A549 (cell line): Measurements from ENCODE around the gene SLC39A13. TPM values are rescaled to one million over a fixed set of nuclear protein-coding genes. Genes with fewer than 3 reads are reported as not detected.

Experiments used
- ATAC-seq, 2 experiments: fragments of 200-7000 bp in 1 of 2; fragments of >200 bp in 1 of 2; cut with Nextera tagmentation in 1 of 2; cut with Tn5 transposase in 1 of 2; 3 replicates each; pipeline versions ENCODE4 v1.8.0 to v1.9.1; 2018 to 2020; ENCODE audit warnings: mild to moderate bottlenecking in 1 of 2, moderate library complexity in 1 of 2
- CTCF ChIA-PET: fragments of 300-600 bp; sonication (Branson Sonifier 250); formaldehyde crosslinking; extraction: SDS; loops from one replicate; lab custom pipeline; 2021; ENCODE audit warnings: antibody characterized with exemption, inconsistent platforms; lab: Yijun Ruan, JAX
- POLR2A ChIA-PET: fragments of 350-600 bp; formaldehyde crosslinking; extraction: SDS; loops from one replicate; lab custom pipeline; 2021; ENCODE audit warnings: antibody characterized with exemption, inconsistent platforms; lab: Yijun Ruan, JAX
- DNase-seq, 2 experiments: peaks; one replicate each; pipeline versions ENCODE4 v3.0.0 to v3.0.0-alpha.2; 2011 to 2016; ENCODE audit warnings: low read depth in 1 of 2, low spot score in 1 of 2
- FAIRE-seq: peaks from 2 replicates; lab custom pipeline; 2011; peaks lifted over from hg19 to GRCh38; lab: Jason Lieb, UNC
- H3K27ac ChIP-seq, 2 experiments: fragments of >200 bp; sonication (Bioruptor Twin); formaldehyde crosslinking; 3 replicates each; pipeline ENCODE4 v1.5.1; 2016 to 2017
- H3K4me1 ChIP-seq: fragments of >200 bp; sonication (Bioruptor Twin); formaldehyde crosslinking; 3 replicates; pipeline ENCODE4 v1.6.1; 2016
- H3K4me2 ChIP-seq: fragments of >200 bp; sonication (Bioruptor Twin); formaldehyde crosslinking; 3 replicates; pipeline ENCODE4 v1.6.1; 2016
- H3K4me3 ChIP-seq: fragments of >200 bp; sonication (Bioruptor Twin); formaldehyde crosslinking; 3 replicates; pipeline ENCODE4 v1.5.1; 2016
- H3K9me3 ChIP-seq: fragments of >200 bp; sonication (Bioruptor Twin); formaldehyde crosslinking; 3 replicates; pipeline ENCODE4 v1.6.1; 2016
- CBX2 ChIP-seq: fragments of 200-600 bp; sonication (generic); IDR thresholded peaks from 2 replicates; pipeline ENCODE4 v1.6.1; 2016; ENCODE audit warnings: low read depth, mild to moderate bottlenecking, borderline replicate concordance
- EP300 ChIP-seq, 2 experiments: fragments of >200 bp; sonication (Bioruptor Twin); formaldehyde crosslinking; IDR thresholded peaks; 2 replicates in 1 of 2; 3 replicates in 1 of 2; pipeline ENCODE4 v1.6.1; 2016 to 2017
- FOXS1 ChIP-seq: fragments of 250-450 bp; sonication (Bioruptor Pico); IDR thresholded peaks from 2 replicates; pipeline ENCODE4 v1.5.0; 2020; ENCODE audit warnings: mild to moderate bottlenecking, moderate library complexity
- HDAC2 ChIP-seq: fragments of 200-600 bp; sonication (generic); IDR thresholded peaks from 2 replicates; pipeline ENCODE4 v1.6.1; 2016
- HEYL ChIP-seq: fragments of 250-450 bp; sonication (Bioruptor Pico); IDR thresholded peaks from 2 replicates; pipeline ENCODE4 v1.8.0; 2021; ENCODE audit warnings: mild to moderate bottlenecking, moderate library complexity
- HOXA7 ChIP-seq: fragments of 250-450 bp; sonication (Bioruptor Pico); IDR thresholded peaks from 2 replicates; pipeline ENCODE4 v1.5.0; 2020; ENCODE audit warnings: mild to moderate bottlenecking, moderate library complexity
- HOXB13 ChIP-seq: fragments of 250-450 bp; sonication (Bioruptor Pico); IDR thresholded peaks from 2 replicates; pipeline ENCODE4 v1.5.0; 2020; ENCODE audit warnings: low read depth, mild to moderate bottlenecking, moderate library complexity
- JUN ChIP-seq, 2 experiments: fragments of >200 bp; sonication (Bioruptor Twin); formaldehyde crosslinking; IDR thresholded peaks; 2 replicates in 1 of 2; 3 replicates in 1 of 2; pipeline ENCODE4 v1.6.1; 2016 to 2017
- KDM1A ChIP-seq: fragments of 200-600 bp; sonication (generic); IDR thresholded peaks from 2 replicates; pipeline ENCODE4 v1.6.1; 2016; ENCODE audit warnings: low read depth, mild to moderate bottlenecking
- MAFK ChIP-seq: fragments of 450-650 bp; IDR thresholded peaks from 2 replicates; pipeline ENCODE4 v1.6.1; 2014; ENCODE audit not compliant: partially characterized antibody
- MAZ ChIP-seq: fragments of 150-350 bp; IDR thresholded peaks from 2 replicates; pipeline ENCODE4 v1.6.1; 2014; ENCODE audit warnings: antibody characterized with exemption, low read depth, low read length, borderline replicate concordance
- MYC ChIP-seq: IDR thresholded peaks from 2 replicates; pipeline ENCODE4 v1.6.1; 2012; ENCODE audit warnings: mild to moderate bottlenecking, inconsistent platforms, low read length, improper control_type of control experiment, borderline replicate concordance
- NR3C1 ChIP-seq: fragments of >200 bp; sonication (Bioruptor Twin); formaldehyde crosslinking; IDR thresholded peaks from 3 replicates; pipeline ENCODE4 v1.6.1; 2017
- RAD21 ChIP-seq, 2 experiments: fragments of >200 bp in 1 of 2; sonication (Bioruptor Twin) in 1 of 2; formaldehyde crosslinking in 1 of 2; IDR thresholded peaks in 1 of 2; conservative IDR thresholded peaks in 1 of 2; 2 replicates in 1 of 2; 3 replicates in 1 of 2; pipeline ENCODE4 v1.6.1; 2012 to 2018; ENCODE audit warnings: inconsistent platforms in 1 of 2
- RARB ChIP-seq: fragments of 250-450 bp; sonication (Bioruptor Pico); IDR thresholded peaks from 2 replicates; pipeline ENCODE4 v1.8.0; 2021; ENCODE audit warnings: mild to moderate bottlenecking, moderate library complexity
- RCOR1 ChIP-seq: fragments of 150-350 bp; IDR thresholded peaks from 2 replicates; pipeline ENCODE4 v1.6.1; 2014; ENCODE audit warnings: antibody characterized with exemption, low read length, low read depth
- SMC3 ChIP-seq: fragments of >200 bp; sonication (Bioruptor Twin); formaldehyde crosslinking; IDR thresholded peaks from 3 replicates; pipeline ENCODE4 v1.6.1; 2018; ENCODE audit warnings: inconsistent platforms
- TP53 ChIP-seq: fragments of 250-450 bp; sonication (Bioruptor Pico); IDR thresholded peaks from 2 replicates; pipeline ENCODE4 v1.5.0; 2021; ENCODE audit warnings: mild to moderate bottlenecking, moderate library complexity
- ZC3H11A ChIP-seq: fragments of 450-650 bp; IDR thresholded peaks from 2 replicates; pipeline ENCODE4 v1.6.1; 2014; ENCODE audit warnings: antibody characterized with exemption, mild to moderate bottlenecking
- WGBS: methylation state at CpG from one replicate; pipeline ENCODE4 v1.1.6; 2017; ENCODE audit errors: missing lambda C conversion rate; 5-methylcytosine and 5-hydroxymethylcytosine counted together
- polyA plus RNA-seq, 4 experiments: library from polyadenylated mRNA; depleted of rRNA in 3 of 4; stranded (reverse); fragments of >200 nt; fragmentation: RNase III in 1 of 4; extraction: RNeasy Plus Mini Kit Qiagen cat#74134 plus additional on column Dnase treatment in 1 of 4; gene quantifications; 2 replicates in 3 of 4; 3 replicates in 1 of 4; pipeline ENCODE4 v1.2.3, GENCODE V29; 2011 to 2017
- TF ChIP-seq, protein P1 (sequence below): fragments of >200 bp; sonication (Bioruptor Twin); formaldehyde crosslinking; IDR thresholded peaks from 3 replicates; pipeline ENCODE4 v1.5.1; 2016

The SLC39A13 gene
- polyA plus RNA-seq, 2 of the 4 experiments (the other 2 are of a cell fraction): 10.8 to 35.2 TPM

DNA sequence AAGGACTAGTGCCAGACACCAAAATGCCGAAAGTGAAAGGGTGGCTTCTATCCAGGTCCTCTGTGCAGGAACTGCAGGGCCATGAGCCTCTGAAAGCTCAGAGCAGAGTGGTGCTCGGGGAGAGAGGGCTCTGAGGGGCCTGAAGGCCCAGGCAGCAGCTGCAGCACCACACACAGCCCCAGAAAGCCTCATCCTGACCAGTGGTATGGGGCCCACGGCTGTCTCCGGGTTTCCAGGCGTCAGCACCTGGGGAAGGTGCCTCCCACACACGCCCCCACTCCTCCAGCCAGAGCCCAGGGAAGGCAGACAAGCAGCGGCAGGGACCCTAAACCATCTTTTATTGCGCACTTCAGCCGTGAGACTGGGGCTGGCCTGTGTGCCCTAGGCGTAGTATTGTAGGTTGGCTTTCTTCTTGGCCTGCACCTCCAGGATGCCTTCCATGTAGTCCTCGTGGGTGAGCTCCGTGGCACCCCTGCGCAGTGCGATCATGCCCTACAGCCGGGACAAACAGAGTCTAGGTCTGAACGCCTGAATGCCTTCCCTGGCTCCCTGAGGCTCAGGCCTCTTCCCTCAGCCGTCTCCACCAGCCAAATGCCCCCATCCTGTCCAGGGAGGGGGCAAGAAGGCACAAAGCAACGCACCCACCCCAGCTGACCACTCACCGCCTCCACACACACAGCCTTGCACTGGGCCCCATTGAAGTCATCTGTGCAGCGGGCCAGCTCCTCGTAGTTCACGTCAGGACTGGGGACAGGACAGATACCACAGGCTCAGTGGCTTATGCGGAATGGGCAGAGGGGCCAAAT, 10.3 kb downstream of the SLC39A13 start:
- ChIA-PET POLR2A (interaction anchor here (0.9 kb wide), 1 partner anchor 11 kb away, joined by 3 read pairs; no protein-coding TSS in a partner anchor), CTCF (interaction anchor here (0.7 to 1.1 kb wide), 4 partner anchors 8 to 45 kb away, joined by 3 to 4 read pairs (median 3); no protein-coding TSS in a partner anchor)

DNA sequence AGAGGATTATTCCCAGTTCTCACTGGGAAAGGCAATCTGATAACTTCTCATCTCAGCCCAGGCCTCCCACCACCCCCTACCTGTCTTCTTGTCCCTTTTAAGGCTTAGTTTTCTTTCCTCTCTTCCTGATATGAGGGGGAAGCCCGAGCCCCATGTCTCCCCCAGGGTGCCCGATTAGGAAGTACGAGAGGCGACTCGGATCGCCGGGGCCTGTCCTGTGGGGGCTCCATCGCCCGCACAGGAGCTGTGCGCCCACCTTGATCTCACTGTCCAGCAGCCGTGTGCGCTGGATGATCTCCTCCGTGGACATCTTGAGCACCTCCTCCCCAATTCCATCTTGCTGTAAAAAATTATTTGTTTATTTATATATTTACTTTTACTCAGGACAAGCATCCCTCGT, 17.2 kb downstream of the SLC39A13 start:
- POLR2A ChIA-PET: interaction anchor here (1.0 kb wide), 1 partner anchor 9 kb away, joined by 4 read pairs; no protein-coding TSS in a partner anchor
- CTCF ChIA-PET: interaction anchor here (0.8 to 8.1 kb wide), 5 partner anchors 9 to 51 kb away, joined by 3 to 75 read pairs (median 4); partner anchors contain the start of gene SLC39A13
- Histone ChIP-seq H3K4me2 (peak overlapping the region; percentile 96), H3K27ac (peak overlapping the region; percentile 88 to 92), H3K9me3 (no peaks in the 10 kb centered on the region), H3K4me3 (peak overlapping the region; percentile 68), H3K4me1 (peaks cover 14% of the 10 kb centered on the region)
- FAIRE-seq (no peak), ATAC-seq (no peak), DNase-seq (no peak)
- TF ChIP-seq HOXA7 (CRISPR knock-in tag) (no peak), HDAC2 (no peak), NR3C1 (no peak), MYC (no peak), EP300 (IDR thresholded peaks at IDR 0.05) (no peak), MAZ (no peak), CBX2 (no peak), HEYL (CRISPR knock-in tag) (no peak), SMC3 (no peak)
- WGBS: 0% methylated on average over 14 of the region's 14 CpGs

More for the DNA sequence above, 10.3 kb downstream of the SLC39A13 start:
- peak in 1 of 2 experiments; percentile 2; a peak in 2 of 6 replicates for ATAC-seq
- no peak overlapping the region for H3K27ac ChIP-seq
- WGBS: 90% methylated on average over 16 of the region's 23 CpGs
- H3K9me3 ChIP-seq: no peaks in the 10 kb centered on the region
- no peak for DNase-seq
- peaks cover 11% of the 10 kb centered on the region for H3K4me1 ChIP-seq
- TF ChIP-seq TP53 (CRISPR knock-in tag) (no peak), RARB (CRISPR knock-in tag) (no peak), MAFK (no peak), ZC3H11A (no peak), JUN (IDR thresholded peaks at IDR 0.05) (no peak), HOXB13 (no peak), FOXS1 (CRISPR knock-in tag) (no peak), KDM1A (no peak), MAZ (no peak), NR3C1 (no peak), RAD21 (conservative IDR thresholded peaks at IDR 0.05 in 1 of 2, IDR thresholded peaks at IDR 0.05 in 1 of 2) (no peak), RCOR1 (no peak)
- TF ChIP-seq, protein P1, sequence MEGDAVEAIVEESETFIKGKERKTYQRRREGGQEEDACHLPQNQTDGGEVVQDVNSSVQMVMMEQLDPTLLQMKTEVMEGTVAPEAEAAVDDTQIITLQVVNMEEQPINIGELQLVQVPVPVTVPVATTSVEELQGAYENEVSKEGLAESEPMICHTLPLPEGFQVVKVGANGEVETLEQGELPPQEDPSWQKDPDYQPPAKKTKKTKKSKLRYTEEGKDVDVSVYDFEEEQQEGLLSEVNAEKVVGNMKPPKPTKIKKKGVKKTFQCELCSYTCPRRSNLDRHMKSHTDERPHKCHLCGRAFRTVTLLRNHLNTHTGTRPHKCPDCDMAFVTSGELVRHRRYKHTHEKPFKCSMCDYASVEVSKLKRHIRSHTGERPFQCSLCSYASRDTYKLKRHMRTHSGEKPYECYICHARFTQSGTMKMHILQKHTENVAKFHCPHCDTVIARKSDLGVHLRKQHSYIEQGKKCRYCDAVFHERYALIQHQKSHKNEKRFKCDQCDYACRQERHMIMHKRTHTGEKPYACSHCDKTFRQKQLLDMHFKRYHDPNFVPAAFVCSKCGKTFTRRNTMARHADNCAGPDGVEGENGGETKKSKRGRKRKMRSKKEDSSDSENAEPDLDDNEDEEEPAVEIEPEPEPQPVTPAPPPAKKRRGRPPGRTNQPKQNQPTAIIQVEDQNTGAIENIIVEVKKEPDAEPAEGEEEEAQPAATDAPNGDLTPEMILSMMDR: no peak
- FAIRE-seq: no peak
- H3K4me2 ChIP-seq: no peak overlapping the region
- H3K4me3 ChIP-seq: no peak overlapping the region
